NCI-H446 (cell line): ENCODE measurements around the gene DGKD.

Source experiments
- DNase-seq, 2 experiments: peaks; one replicate each; lab custom pipeline; 2025; lab: John Stamatoyannopoulos, UW

DGKD gene

DNA sequence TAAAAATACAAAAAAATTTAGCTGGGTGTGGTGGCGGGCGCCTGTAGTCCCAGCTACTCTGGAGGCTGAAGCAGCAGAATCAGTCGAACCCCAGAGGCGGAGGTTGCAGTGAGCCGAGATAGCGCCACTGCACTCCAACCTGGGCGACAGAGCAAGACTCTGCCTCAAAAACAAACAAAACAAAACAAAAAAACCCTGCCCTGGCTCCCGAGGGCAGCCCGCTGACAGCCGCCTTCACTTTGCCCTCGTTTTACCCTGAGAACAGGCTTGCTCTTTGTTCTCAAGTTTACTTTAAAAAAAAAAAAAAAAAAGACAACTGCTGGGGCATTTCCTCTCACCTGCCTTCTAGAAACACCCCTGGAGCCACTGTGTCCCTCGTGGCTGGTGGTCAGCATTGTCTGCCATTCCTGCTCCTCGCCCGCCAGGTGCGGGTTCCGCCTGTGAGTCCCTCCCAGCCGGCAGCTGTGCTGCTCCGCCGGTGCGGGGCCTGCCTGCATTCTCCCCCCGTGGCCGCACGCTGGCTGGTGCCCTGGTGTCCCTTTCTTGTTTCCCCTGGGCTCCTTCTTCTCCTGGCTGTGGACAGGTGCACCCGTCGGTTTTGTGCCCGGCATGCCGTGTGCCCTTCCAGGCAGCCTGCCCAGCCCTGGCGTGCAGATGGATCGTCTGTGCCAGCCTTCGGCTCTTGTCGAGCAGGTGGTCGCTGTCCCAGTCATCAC lies 106.6 kb downstream of the DGKD start:
- peak in 1 of 2 experiments; percentile 24 for DNase-seq

DNA sequence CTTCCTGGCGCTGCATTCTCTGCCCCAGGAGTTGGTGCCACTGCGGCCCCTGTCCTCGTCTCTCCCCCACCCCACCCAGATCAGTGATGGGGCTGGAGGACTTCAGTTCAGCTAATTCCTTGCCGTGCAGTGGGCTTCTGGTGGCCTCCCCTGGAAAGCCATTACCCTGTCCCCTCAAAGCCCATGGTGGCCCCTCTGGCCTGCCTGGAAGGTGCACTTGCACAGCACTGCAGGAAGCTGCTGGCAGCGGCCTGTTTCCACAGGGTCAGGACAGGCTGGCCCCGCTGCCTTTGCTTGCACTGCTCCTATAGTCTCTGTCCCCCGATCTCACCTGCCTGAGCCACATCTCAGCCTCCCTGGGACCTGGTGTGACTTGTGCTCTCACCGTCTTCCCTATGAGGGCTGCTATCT lies 107.2 kb downstream of the DGKD start:
- DNase-seq = no peak

DNA sequence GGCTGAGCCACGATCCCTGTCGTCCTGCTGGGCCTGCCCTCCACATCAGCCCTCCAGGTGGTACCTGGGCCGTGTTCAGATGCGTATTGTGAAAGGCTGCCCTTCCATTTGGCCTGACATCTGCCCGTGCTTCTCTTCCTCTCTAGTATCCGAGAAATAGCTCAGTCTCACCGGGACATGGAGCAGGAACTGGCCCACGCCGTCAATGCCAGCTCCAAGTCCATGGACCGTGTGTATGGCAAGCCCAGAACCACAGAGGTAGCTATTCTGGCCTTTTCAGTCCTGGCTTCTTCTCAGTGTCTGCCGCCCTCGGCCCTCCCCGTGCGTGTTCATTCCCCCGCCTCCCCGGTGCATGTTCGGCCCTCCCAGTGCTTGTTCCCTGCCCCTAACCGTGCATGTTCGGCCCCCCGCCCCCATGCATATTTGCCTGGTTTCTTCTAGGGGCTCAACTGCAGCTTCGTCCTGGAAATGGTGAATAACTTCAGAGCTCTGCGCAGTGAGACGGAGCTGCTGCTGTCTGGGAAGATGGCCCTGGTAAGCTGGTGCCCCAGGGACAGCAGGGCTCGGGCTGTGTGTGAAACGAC lies 108.0 kb downstream of the DGKD start:
- DNase-seq = no peak

DNA sequence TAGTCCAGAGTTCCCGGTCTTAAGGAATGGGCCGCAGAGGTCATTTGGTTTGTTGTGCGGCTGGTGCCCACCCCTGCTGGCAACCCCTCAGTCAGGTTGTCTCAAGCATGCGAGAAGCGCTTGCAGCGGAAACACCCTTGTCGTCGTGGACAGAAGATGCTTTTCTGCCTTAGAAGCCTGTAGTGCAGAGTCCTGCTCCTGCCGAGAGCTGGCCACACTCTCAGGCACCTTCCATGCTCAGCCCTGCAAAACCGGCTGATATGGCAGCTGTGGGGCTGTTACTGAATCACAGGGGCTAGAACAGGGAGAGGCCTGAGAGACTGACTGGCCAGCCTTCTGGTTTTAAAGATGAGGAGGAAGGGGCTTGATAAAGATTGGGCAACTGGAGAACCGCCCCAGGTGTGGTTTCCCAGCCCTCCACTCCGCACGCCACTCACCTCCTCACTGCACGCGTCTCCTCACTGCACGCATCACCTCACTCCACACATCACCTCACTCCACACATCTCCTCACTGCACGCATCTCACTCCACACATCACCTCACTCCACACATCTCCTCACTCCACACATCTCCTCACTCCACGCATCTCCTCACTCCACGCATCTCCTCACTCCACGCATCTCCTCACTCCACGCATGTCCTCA lies 108.7 kb downstream of the DGKD start:
- no peak for DNase-seq

DNA sequence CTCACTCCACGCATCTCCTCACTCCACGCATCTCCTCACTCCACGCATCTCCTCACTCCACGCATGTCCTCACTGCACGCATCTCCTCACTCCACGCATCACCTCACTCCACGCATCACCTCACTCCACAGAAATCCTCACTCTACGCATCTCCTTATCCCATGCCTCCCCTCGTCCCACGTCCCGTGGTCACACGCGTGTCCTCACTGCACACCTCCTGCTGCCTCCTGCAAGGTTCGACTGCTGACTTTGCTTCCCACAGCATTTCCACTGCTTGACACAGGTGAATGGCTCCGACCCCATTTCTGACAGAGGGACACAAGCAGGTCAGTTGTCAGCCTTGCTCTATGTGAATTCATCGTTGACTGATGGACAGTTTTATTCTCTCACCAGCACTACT lies 109.3 kb downstream of the DGKD start:
- no peak for DNase-seq

DNA sequence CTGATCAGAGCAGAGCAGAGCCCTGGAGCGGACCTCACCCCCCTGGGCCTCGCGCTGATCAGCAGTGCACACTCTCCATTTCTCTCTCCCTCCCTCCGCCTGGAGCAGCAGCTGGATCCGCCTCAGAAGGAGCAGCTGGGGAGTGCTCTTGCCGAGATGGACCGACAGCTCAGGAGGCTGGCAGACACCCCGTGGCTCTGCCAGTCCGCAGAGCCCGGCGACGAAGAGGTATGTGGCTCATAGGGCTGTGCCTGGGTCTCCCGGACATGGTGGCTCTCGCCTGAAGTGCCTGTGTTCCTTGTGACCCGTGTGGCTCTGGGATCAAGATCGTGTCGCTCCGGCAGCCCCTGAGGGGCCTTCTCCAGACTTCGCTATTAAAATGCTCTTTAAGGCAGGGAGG lies 109.8 kb downstream of the DGKD start:
- no peak for DNase-seq

DNA sequence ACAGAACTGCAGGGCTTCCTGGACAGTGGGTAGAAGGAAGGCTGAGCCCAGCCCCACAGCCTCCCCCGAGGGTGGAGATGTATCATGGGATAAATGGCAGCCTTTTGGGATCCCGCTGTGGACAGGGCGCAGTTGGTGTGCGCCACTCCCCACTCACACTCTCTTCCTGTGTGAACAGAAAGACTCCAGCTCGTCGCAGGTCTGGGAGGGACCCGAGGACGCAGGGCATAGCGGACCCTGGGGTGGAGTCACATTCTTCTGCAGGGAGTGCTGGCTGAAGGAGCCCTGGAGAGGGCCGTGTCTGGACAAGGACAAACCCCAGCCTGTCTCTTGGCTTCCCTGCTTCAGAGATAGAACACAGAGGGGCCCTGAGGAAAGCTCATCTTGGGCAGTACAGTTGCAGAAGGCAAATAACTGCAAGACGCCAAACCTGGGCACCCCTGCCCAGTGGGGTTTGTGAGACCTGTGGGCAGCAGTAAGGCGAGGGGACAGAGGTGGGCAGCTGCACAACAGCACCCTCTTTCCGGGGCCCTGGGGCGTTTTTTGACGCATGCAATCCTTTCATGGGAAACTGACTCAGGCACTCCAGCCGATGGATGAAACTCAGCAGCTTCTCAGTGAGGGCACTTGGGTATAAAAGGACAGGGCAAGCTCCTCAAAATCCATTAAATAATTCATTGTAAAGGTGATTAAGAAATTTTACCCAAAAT lies 110.4 kb downstream of the DGKD start:
- no peak for DNase-seq

DNA sequence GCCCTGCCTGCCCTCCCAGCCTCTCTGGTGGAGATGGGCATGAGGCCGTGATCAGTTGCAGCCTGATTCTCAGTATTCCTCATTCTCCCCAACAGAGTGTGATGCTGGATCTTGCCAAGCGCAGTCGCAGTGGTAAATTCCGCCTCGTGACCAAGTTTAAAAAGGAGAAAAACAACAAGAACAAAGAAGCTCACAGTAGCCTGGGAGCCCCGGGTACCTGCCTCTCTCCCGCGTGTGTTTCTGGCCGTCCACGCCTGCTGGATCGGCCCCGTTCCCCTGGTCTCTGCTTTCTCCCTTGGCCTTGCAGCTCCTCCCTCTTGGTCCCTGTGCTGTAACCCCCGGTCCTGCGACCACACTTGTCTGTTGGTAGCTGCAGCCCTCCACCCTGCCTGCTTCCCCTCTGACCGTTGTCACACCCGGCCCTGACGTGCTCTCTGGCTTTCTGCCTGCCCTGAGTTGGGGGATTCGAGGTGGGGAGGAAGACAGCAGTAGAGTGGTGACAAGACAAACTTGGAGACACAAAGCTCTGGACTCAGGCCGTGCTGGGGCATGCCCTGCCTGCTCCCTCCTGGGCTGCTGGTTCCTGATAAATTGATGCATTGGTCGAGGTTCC lies 112.8 kb downstream of the DGKD start:
- no peak for DNase-seq

DNA sequence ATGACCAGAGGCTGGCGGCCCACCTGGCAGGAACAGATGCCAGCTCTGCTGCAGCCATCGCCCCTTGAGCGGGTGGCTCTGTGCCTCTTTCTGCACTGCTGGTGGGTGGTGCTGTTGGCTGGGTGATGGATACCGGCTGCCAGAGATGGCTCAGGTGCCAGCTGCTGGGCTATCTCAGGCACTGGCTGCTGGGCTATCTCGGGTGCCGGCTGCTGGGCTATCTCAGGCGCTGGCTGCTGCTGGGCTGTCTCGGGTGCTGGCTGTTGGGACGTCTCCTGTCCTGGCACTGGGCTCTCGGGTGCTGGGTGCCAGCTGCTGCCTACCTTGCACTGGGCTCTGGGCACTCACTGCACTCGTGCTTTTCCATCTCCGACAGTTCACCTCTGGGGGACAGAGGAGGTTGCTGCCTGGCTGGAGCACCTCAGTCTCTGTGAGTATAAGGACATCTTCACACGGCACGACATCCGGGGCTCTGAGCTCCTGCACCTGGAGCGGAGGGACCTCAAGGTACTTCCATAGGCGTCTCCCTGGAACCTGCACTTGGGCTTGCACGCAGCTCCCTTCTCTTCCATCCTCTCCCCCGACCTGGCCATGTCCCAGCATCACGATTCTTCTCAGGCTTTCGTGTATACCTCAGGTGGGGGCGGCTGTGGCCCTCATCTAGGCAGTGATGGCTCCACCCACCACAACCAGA lies 113.9 kb downstream of the DGKD start:
- no peak for DNase-seq

DNA sequence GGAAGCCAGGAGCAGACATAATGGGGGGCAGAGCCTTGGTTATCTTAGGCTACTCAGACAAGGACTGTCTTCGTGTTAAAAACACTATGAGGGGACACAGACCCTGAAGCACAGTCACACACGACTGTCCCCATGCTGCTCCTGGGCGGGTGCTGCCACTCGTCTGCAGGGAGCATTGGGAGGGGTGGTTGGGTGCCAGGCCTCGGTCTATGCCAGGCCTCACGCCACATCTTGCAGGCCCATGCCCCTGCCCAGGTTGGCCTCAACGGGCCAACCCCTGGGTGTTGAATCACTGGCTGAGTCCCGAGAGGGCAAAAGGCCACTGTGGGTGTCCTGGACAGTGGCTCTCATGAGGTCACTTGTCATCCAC lies 114.4 kb downstream of the DGKD start:
- DNase-seq = no peak

DNA sequence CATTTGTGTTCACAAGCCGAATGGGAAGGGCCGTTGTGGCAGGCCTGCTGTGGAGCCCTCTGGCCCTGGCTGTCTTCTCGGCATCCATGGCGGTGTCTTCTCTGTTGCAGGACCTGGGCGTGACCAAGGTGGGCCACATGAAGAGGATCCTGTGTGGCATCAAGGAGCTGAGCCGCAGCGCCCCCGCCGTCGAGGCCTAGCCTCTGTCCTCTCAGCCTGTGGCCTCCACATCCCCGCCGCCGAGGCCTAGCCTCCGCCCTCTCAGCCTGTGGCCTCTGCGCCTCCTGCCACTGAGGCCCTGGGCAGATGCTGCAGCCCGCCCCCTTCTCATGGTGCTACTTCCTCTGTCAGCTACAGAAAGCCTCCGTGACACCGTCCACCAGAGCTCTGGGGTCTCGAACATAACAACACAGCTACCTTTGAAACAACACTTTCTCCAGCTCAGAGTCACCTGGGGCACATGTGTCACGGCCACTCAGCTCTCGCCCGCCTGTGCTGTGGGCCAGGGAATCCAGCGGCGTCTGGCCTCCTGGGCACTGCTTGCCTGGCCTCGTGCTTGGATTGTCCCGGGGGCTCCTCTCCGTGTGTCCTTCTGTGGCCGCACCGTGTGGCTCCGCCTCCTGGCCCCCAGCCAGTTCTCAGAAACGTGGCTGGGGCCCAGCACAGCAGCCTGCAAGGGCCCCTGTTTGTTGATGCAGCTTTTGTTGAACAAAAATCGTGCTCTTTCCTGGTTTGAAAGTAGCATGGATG lies 115.1 kb downstream of the DGKD start:
- no peak for DNase-seq

DNA sequence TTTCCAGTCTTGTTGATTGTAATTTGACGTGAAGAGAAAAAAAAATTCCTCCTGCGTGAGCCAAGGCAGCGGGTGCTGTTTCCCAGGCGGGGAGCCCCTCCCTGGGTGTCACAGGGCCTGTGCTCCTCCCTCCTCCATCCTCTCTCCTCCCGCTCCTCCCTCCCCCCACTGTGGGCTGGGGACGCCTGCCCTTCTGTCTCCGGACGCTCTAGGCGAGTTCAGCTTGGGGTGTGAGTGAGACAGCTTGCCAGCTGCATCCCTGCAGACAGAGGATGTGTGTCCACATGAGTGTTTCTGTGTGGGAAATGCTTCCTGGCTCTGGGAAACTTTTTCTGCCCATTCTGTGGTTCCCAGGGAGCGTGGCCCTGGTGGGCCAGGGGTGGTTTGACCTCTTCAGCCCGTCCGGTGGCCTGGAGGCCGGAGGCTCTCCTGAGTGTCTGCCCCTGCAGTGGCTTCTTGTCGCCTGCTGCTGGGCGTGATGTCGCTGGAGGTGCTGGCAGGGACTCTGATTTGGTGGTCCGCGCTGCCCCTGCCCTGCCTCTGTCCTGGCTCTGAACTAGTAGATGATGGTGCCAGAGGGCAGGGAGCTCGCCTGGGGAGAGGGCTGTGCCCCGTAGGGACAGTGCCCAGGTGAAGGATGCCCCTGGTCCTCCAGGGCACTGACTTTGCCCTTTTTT lies 115.9 kb downstream of the DGKD start:
- no peak for DNase-seq

DNA sequence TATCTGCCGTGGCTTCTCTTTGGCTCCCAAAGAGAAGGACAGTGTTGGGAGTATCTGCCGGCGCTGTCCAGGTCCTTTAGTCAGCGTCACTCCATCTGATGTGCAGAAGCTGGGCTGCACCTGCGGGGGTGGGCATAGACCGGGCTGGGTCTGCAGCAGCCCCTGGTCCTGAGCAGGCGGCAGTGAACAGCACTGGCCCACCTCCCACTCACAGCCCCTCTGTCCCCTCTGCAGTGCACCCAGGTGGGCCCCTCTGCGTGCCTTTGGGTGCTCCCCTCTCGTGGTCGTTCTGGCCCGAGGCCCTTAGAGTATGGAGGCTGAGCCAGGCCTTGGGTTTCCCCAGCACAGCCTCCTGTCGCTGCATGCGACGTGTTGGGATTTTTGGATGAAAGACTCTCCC lies 116.5 kb downstream of the DGKD start:
- DNase-seq = no peak

DNA sequence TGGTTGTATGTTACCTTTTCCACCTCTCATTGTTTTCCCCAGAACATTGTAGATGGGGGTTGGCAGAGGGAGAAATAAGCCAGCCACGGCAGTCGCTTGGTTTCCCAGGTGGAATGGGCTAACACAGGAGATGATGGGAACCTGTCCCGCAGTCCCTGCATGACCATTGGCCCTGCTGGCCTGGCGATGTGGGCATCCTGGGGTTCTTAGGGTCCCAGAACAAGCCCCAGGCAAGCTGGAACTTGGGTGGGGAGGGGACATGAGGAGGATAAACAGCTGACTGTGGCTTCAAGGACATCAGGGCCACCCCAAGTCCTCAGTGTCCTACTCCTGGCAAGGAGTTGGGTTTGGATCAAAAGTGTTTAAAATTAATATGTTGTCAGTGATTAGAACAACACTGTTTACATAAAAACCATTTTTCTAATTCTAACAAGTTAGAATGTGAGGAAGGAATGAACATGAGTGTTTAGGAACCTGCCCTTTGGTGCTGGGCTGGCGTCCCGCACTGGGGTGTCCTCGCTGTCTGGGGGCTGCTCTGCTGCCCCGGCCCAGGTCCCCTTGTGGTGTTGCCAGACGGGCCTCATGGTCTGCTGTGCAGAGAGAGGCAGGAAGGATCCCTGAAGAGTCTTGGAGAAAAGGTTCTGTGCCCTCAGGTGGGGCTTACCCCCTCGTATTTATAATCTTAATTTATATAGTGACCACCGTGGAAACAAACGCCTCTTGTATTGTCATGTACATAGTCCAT lies 117.2 kb downstream of the DGKD start:
- no peak for DNase-seq

DNA sequence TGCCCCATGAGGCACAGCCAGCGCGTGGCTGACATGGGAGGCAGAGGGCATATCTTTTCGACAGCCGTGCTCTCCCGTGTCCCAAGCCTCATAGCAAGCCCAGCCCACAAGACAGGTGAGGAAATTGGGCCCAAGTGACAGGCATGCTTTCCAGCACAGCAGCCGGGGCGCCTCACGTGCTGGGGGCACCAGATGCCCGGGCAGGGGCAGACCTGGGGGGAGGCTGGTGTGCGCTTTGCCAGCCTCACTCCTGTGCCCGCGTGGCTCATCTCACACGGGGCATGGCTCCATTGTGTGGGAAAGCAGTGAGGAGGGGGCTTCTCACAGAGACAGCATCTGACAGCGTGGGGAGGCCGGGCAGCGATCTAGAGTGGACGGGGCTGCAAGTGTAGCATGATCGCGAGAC lies 119.1 kb downstream of the DGKD start:
- DNase-seq = no peak

DNA sequence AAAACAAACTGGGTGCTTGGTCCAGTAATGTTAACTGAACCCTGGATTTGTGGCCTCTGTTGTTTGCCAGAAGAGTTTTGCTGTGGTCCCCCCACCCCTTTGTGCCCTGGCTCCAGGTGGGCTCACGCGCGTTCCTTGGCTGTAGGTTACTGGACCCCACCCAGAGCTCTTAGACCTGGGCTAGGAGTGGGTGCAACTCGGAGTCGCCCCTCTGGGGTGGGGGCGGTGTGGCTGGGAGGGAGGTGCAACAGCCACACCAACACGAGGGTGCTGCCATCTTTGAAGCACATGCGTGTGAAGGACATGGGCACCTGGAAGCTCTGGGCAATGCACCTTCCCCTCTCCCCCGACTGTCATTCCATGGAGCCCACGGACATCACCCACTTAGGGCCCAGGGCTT lies 119.6 kb downstream of the DGKD start:
- DNase-seq = no peak

DNA sequence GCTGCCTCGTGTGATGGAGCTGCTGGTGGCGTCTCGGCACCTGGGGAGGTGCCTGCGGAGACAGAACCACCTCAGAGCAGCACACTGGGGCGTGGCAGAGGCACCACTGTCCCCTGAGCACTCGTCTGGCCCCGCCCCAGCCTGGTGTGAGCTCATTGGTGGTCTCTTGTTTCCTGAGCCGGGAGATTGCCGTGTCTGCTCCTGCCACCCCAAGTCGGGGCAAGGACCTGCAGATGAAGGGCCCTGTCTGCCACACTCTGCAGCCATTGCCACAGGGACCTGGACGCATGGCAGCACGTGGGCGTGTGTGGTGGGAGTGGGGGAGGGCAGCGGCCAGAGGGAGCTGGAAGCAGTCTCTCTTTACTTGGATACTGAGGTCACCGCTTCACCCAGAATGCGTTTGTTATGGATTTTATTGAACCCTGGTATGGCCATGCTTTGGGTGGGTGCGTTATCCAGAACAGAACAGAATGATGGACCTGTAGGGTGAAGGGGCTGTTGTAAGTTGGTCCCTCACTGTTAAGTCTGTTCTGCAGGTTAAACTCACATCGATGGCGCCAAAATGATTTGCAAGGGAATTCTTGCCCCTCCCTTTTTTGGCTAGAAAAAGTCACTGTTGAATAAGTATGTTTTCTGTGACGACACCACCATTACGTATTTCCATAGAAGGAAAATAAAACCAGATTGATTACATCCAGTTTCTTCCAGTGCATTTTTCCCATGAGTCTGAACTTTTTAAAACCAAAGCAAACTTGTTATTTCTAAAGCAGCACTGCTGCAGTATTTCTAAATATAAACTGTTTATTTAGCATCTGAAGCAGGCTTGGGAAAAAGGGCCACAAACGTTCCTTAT lies 120.2 kb downstream of the DGKD start:
- no peak for DNase-seq

DNA sequence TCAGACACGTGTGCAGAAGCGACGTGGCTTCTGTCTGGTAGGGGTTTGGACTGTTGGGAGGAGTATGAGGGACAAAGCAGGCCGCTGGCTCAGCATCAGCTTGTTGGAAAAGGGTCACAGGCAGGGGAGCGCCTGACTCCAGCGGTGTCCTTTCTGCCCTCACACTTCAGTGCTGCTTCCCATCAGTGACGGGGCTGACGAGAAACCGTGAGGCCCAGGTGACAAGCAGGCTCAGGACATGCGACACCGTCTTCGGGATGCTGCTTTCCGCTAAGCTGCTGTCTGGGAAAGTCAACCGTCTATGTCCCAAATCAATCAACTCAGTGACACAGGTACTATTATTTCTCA lies 121.7 kb downstream of the DGKD start:
- no peak for DNase-seq
